MM.1S (cell line): ENCODE measurements around the gene DMRT3.

ENCODE experiments used
- EZH2 ChIP-seq: fragments of 300-600 bp; sonication (generic); optimal IDR thresholded peaks from 2 replicates; pipeline ENCODE3; 2017; ENCODE audit warnings: low read depth, mild to moderate bottlenecking, antibody characterized with exemption, low read length, mixed read lengths
- TF ChIP-seq, protein P1 (sequence below): fragments of 300-600 bp; sonication (generic); IDR thresholded peaks from 2 replicates; pipeline ENCODE4 v1.5.1; 2016; ENCODE audit warnings: antibody characterized with exemption, low read length, mixed read lengths

DNA sequence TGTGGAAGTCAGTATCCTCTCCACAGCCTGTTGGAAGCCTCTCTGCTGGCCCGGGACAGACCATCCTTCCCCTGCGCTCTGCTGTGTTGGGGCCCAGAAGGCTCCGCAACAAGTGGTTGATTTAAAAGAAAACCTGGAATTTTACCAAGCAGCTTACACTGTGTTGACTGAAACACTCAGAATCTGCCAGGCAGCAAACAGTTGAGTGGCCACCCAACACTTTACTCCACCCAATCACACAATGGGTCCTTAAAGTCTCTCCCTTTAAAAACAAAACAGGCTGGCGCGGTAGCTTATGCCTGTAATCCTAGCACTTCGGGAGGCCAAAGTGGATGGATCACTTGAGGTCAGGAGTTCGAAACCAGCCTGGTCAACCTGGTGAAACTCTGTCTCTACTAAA, 28.0 kb upstream of the DMRT3 start:
- TF ChIP-seq, protein P1, sequence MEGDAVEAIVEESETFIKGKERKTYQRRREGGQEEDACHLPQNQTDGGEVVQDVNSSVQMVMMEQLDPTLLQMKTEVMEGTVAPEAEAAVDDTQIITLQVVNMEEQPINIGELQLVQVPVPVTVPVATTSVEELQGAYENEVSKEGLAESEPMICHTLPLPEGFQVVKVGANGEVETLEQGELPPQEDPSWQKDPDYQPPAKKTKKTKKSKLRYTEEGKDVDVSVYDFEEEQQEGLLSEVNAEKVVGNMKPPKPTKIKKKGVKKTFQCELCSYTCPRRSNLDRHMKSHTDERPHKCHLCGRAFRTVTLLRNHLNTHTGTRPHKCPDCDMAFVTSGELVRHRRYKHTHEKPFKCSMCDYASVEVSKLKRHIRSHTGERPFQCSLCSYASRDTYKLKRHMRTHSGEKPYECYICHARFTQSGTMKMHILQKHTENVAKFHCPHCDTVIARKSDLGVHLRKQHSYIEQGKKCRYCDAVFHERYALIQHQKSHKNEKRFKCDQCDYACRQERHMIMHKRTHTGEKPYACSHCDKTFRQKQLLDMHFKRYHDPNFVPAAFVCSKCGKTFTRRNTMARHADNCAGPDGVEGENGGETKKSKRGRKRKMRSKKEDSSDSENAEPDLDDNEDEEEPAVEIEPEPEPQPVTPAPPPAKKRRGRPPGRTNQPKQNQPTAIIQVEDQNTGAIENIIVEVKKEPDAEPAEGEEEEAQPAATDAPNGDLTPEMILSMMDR: no peak
- TF ChIP-seq EZH2: no peak
